Parathyroid adenoma (tissue), 2 donors: ENCODE measurements around the gene PRDM15.

ENCODE experiments used
- H2AFZ ChIP-seq: fragments of 300-600 bp; sonication (generic); one replicate; pipeline ENCODE4 v1.7.0; 2017; ENCODE audit warnings: antibody characterized with exemption, mild to moderate bottlenecking
- H3K27ac ChIP-seq: fragments of 300-600 bp; sonication (generic); one replicate; pipeline ENCODE4 v1.7.0; 2017
- H3K27me3 ChIP-seq: fragments of 300-600 bp; sonication (generic); one replicate; pipeline ENCODE4 v1.7.0; 2017; ENCODE audit warnings: low read length; ENCODE audit not compliant: control insufficient read depth, insufficient read depth
- H3K36me3 ChIP-seq: fragments of 300-600 bp; sonication (generic); one replicate; pipeline ENCODE4 v1.7.0; 2017; ENCODE audit warnings: low read length; ENCODE audit not compliant: control insufficient read depth, insufficient read depth
- H3K4me1 ChIP-seq: fragments of 300-600 bp; sonication (generic); one replicate; pipeline ENCODE4 v1.7.0; 2017; ENCODE audit warnings: control low read depth
- H3K4me2 ChIP-seq: fragments of 300-600 bp; sonication (generic); one replicate; pipeline ENCODE4 v1.7.0; 2017; ENCODE audit warnings: low read length
- H3K4me3 ChIP-seq: fragments of 300-600 bp; sonication (generic); one replicate; pipeline ENCODE4 v1.7.0; 2017; ENCODE audit warnings: low read depth, low read length
- H3K79me2 ChIP-seq: fragments of 300-600 bp; sonication (generic); one replicate; pipeline ENCODE4 v1.7.0; 2017; ENCODE audit warnings: control low read depth
- H3K9ac ChIP-seq: fragments of 300-600 bp; sonication (generic); one replicate; pipeline ENCODE4 v1.7.0; 2017; ENCODE audit warnings: mild to moderate bottlenecking
- H3K9me3 ChIP-seq: fragments of 300-600 bp; sonication (generic); one replicate; pipeline ENCODE4 v1.7.0; 2017; ENCODE audit warnings: low read length; ENCODE audit not compliant: control insufficient read depth
- CTCF ChIP-seq: fragments of 300-600 bp; sonication (generic); IDR thresholded peaks from one replicate; pipeline ENCODE4 v1.7.0; 2017; ENCODE audit warnings: antibody characterized with exemption, mild to moderate bottlenecking
- donor health status: primary hyperparathyroidism.

Gene PRDM15

GRCh38 chr21:41833497-41834115 lies 45.5 kb downstream of the PRDM15 start:
- Histone ChIP-seq H3K9me3 (no peaks in the 10 kb centered on the region), H2AFZ (no peak overlapping the region), H3K9ac (no peak overlapping the region), H3K4me1 (no peaks in the 10 kb centered on the region), H3K27ac (no peak overlapping the region), H3K27me3 (no peaks in the 10 kb centered on the region), H3K4me3 (no peak overlapping the region), H3K36me3 (no peaks in the 10 kb centered on the region), H3K4me2 (no peak overlapping the region), H3K79me2 (no peaks in the 10 kb centered on the region)
- no peak for TF ChIP-seq CTCF

DNA sequence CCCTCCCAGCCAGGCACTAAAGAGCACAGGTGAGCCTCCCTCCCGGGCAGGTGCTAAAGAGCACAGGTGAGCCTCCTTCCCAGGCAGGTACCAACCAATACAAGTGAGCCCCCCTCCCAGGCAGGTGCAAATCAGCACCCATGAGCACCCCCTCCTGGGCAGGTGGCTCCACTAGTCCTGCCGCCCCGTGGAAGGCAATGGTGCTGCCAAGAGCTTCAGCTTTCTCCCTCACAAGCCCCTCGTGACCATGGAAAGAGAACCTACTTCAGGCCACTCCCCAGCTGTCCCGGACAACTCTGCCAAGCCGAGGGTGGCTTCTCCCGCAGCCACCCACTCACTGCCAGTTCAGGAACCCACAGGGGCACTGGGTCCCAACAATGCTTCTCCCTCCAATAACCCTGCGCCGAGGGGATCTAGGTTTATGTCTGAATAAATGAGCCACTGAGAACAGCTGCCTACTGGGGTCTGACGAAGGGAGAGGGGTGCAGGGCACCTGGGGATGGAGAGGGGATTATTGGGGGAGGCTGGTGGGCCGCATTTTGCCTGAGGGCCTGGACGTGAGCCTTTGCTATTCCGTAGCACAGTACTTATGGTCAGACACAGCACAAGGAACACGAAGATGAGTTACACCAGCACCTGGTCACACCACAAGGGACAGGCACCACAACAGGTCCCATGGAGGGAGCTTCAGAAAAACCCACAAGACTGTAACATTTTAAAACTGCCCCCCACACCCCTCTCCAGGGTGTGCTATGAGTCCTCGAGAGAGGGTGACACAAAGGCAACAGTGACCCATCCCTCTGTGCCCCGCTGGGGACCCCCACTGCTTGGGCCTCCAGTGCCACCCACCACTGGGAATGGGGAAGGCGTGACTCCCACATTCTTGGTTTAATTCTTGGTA lies 46.3 kb downstream of the PRDM15 start:
- Histone ChIP-seq H3K9ac (no peak overlapping the region), H3K27me3 (no peaks in the 10 kb centered on the region), H3K4me3 (no peak overlapping the region), H3K79me2 (no peaks in the 10 kb centered on the region), H3K4me1 (no peaks in the 10 kb centered on the region), H2AFZ (no peak overlapping the region), H3K36me3 (no peaks in the 10 kb centered on the region), H3K9me3 (no peaks in the 10 kb centered on the region), H3K4me2 (no peak overlapping the region), H3K27ac (no peak overlapping the region)
- no peak for TF ChIP-seq CTCF

- Histone ChIP-seq H3K4me3 (no peak overlapping the region), H3K9me3 (no peaks in the 10 kb centered on the region), H3K4me2 (no peak overlapping the region), H3K4me1 (no peaks in the 10 kb centered on the region), H3K27me3 (no peaks in the 10 kb centered on the region), H3K9ac (no peak overlapping the region), H2AFZ (no peak overlapping the region), H3K79me2 (no peaks in the 10 kb centered on the region), H3K27ac (no peak overlapping the region), H3K36me3 (no peaks in the 10 kb centered on the region)
- no peak for TF ChIP-seq CTCF
Measured at GRCh38 chr21:41831866-41832595, 47.1 kb downstream of the PRDM15 start.

DNA sequence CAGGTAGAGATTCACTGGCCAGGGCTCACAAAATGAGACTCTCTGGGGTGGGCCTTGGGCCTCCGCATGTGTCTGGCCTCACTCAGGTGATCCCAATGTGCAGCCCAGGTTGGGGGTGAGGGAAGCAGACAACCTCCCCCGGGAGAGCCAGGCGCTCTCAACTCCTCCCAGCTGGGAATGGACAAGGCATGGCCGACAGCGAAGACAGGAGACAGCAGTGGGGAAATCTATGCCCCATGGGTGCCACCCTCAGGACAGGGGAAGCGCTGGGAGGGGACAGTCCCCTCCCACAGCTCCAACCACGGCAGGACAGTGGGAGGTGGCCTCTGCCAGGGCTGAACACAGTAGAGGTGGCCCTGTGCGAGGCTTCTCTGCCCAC lies 47.7 kb downstream of the PRDM15 start:
- Histone ChIP-seq H3K9me3 (no peaks in the 10 kb centered on the region), H3K4me2 (no peak overlapping the region), H3K9ac (no peak overlapping the region), H2AFZ (no peak overlapping the region), H3K79me2 (no peaks in the 10 kb centered on the region), H3K4me3 (no peak overlapping the region), H3K4me1 (no peaks in the 10 kb centered on the region), H3K36me3 (no peaks in the 10 kb centered on the region), H3K27me3 (no peaks in the 10 kb centered on the region), H3K27ac (no peak overlapping the region)
- TF ChIP-seq CTCF, result no peak
